Measurements from ENCODE around the gene GSDMA. TPM values are rescaled to one million over a fixed set of nuclear protein-coding genes. Genes with fewer than 3 reads are reported as not detected.
A peak's percentile ranks its signal among the peaks of the same experiment; 100 is the strongest.

The GSDMA gene
- not detected for polyA plus RNA-seq (2012; ENCODE audit: insufficient read depth, insufficient read length)

- no peak for DNase-seq (ENCODE audit: low read depth, low spot score)
- H3K4me3 ChIP-seq (ENCODE audit: low read length): no peak within 1 kb of the TSS
Observed at GRCh38 chr17:39962642-39963220, at the start of gene GSDMA. GSDMA (plus strand) TSS chr17:39963004; CDS start chr17:39965688, 2,684 bp downstream.

- no peak for DNase-seq (ENCODE audit: low read depth, low spot score)
- no peak overlapping the region for H3K4me3 ChIP-seq (ENCODE audit: low read length)
Observed at GRCh38 chr17:39913989-39914388, 48.8 kb upstream of the GSDMA start.

- DNase-seq (ENCODE audit: low read depth, low spot score): no peak
- no peak overlapping the region for H3K4me3 ChIP-seq (ENCODE audit: low read length)
Observed at GRCh38 chr17:39915559-39915958, 47.2 kb upstream of the GSDMA start.

GRCh38 chr17:39916918-39917317 lies 45.9 kb upstream of the GSDMA start:
- no peak for DNase-seq (ENCODE audit: low read depth, low spot score)
- H3K4me3 ChIP-seq (ENCODE audit: low read length): no peak overlapping the region

GRCh38 chr17:39919087-39919683 lies 43.6 kb upstream of the GSDMA start:
- H3K4me3 ChIP-seq (ENCODE audit: low read length): no peak overlapping the region
- DNase-seq (ENCODE audit: low read depth, low spot score): no peak

GRCh38 chr17:39920218-39921210 lies 42.3 kb upstream of the GSDMA start:
- DNase-seq (ENCODE audit: low read depth, low spot score): no peak
- no peak overlapping the region for H3K4me3 ChIP-seq (ENCODE audit: low read length)

- no peak overlapping the region for H3K4me3 ChIP-seq (ENCODE audit: low read length)
- DNase-seq (ENCODE audit: low read depth, low spot score): no peak
Observed at GRCh38 chr17:39921323-39921722, 41.5 kb upstream of the GSDMA start.

GRCh38 chr17:39922006-39922405 lies 40.8 kb upstream of the GSDMA start:
- DNase-seq (ENCODE audit: low read depth, low spot score): no peak
- no peak overlapping the region for H3K4me3 ChIP-seq (ENCODE audit: low read length)

- no peak overlapping the region for H3K4me3 ChIP-seq (ENCODE audit: low read length)
- no peak for DNase-seq (ENCODE audit: low read depth, low spot score)
Observed at GRCh38 chr17:39923230-39923629, 39.6 kb upstream of the GSDMA start.

- H3K4me3 ChIP-seq (ENCODE audit: low read length): no peak overlapping the region
Observed at GRCh38 chr17:39923836-39924690, 38.7 kb upstream of the GSDMA start.

GRCh38 chr17:39924691-39925055 lies 38.1 kb upstream of the GSDMA start:
- no peak overlapping the region for H3K4me3 ChIP-seq (ENCODE audit: low read length)
- DNase-seq (ENCODE audit: low read depth, low spot score): no peak

More at GRCh38 chr17:39923836-39924690, 38.7 kb upstream of the GSDMA start:
- no peak for DNase-seq (ENCODE audit: low read depth, low spot score)

- no peak for DNase-seq (ENCODE audit: low read depth, low spot score)
- peak overlapping the region; percentile 88 for H3K4me3 ChIP-seq (ENCODE audit: low read length)
Observed at GRCh38 chr17:39925282-39926134, 37.3 kb upstream of the GSDMA start.

GRCh38 chr17:39926135-39926587 lies 36.6 kb upstream of the GSDMA start:
- H3K4me3 ChIP-seq (ENCODE audit: low read length): peak overlapping the region; percentile 88
- DNase-seq (ENCODE audit: low read depth, low spot score): no peak

- peak overlapping the region; percentile 88 for H3K4me3 ChIP-seq (ENCODE audit: low read length)
- peak; percentile 90 for DNase-seq (ENCODE audit: low read depth, low spot score)
Observed at GRCh38 chr17:39926588-39927100, 36.2 kb upstream of the GSDMA start.

- peak; percentile 86 for DNase-seq (ENCODE audit: low read depth, low spot score)
- H3K4me3 ChIP-seq (ENCODE audit: low read length): peak within 1 kb of the TSS; percentile 88
Observed at GRCh38 chr17:39927101-39927928, 35.5 kb upstream of the GSDMA start, which contains the start of the genes LRRC3C and ORMDL3. LRRC3C (plus strand) TSS chr17:39927732; CDS start chr17:39941524, 13,792 bp downstream. ORMDL3 (minus strand) TSS chr17:39927601; CDS start chr17:39924203, 3,398 bp downstream.

- no peak for DNase-seq (ENCODE audit: low read depth, low spot score)
- peak overlapping the region; percentile 88 for H3K4me3 ChIP-seq (ENCODE audit: low read length)
Observed at GRCh38 chr17:39927929-39928857, 34.6 kb upstream of the GSDMA start.

Measured in Jurkat, Clone E6-1 (cell line).